HG03354 (cell line): ENCODE data around the gene ZNF561.
"Not testable (repeated sequence)": the region's sequence is repeated elsewhere in the genome, so short reads cannot be mapped to it uniquely, and the experiment has no call there.

ENCODE experiments used
- ATAC-seq: cut with Tn5 transposase; IDR thresholded peaks from one replicate; pipeline ENCODE4 v1.9.1; 2021; ENCODE audit warnings: mild to moderate bottlenecking; ENCODE audit not compliant: unreplicated experiment, poor library complexity, severe bottlenecking

The ZNF561 gene

GRCh38 chr19:9584073-9584833, 36.8 kb downstream of the ZNF561 start, which contains the start of gene ZNF121:
Gene ZNF121 (minus strand): TSS chr19:9584504. CDS start chr19:9568097, 16,407 bp downstream.
- peak; percentile 89 for ATAC-seq

DNA sequence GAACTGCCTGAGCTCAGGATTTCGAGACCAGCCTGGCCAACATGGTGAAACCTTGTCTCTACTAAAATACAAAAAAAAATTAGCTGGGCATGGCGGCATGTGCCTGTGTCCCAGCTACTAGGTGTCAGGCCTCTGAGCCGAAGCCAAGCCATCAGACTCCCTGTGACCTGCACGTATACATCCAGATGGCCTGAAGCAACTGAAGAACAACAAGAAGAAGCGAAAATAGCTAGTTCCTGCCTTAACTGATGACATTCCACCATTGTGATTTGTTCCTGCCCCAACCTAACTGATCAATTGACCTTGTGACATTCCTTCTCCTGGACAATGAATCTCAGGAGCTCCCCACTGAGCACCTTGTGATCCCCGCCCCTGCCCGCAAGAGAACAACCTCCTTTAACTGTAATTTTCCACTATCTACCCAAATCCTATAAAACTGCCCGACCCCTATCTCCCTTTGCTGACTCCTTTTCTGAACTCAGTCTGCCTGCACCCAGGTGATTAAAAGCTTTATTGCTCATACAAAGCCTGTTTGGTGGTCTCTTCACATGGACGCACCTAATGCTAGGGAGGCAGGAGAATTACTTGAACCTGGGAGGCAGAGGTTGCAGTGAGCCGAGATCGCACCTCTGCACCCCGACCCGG, 38.8 kb downstream of the ZNF561 start:
- not testable (repeated sequence) for ATAC-seq

- no peak for ATAC-seq
Observed at GRCh38 chr19:9580728-9581127, 40.3 kb downstream of the ZNF561 start.

GRCh38 chr19:9570255-9570654, 50.8 kb downstream of the ZNF561 start:
- ATAC-seq: no peak

GRCh38 chr19:9566729-9567128, 54.3 kb downstream of the ZNF561 start:
- ATAC-seq: no peak

- ATAC-seq: no peak
Observed at GRCh38 chr19:9565900-9566705, 54.9 kb downstream of the ZNF561 start.
